Activated CD4-positive, alpha-beta memory T cell treated with anti-CD3 and anti-CD28 coated beads, Interleukin-2, amount 10 ng/mL, durations not matched to agents 7 days and 5 days (primary cell): ENCODE data around the gene TOR2A. TPM values are rescaled to one million over a fixed set of nuclear protein-coding genes. Genes with fewer than 3 reads are reported as not detected.

Source experiments
- CTCF ChIA-PET: fragments of 350-600 bp; sonication (Branson Sonifier 250); formaldehyde crosslinking; loops from one replicate; lab custom pipeline; 2021; ENCODE audit warnings: antibody characterized with exemption, inconsistent platforms; lab: Charles Lee
- POLR2A ChIA-PET: fragments of 350-600 bp; sonication (Branson Sonifier 250); formaldehyde crosslinking; loops from one replicate; lab custom pipeline; 2021; ENCODE audit warnings: antibody characterized with exemption; lab: Charles Lee
- DNase-seq: peaks from one replicate; pipeline ENCODE4 v3.0.0-alpha.2; 2020
- H3K27ac Mint-ChIP-seq: one replicate; pipeline ENCODE4 v1.8.0; 2021; ENCODE audit warnings: mild to moderate bottlenecking, mixed read lengths
- H3K27me3 Mint-ChIP-seq: one replicate; pipeline ENCODE4 v1.8.0; 2021; ENCODE audit warnings: mixed read lengths
- H3K36me3 Mint-ChIP-seq: one replicate; pipeline ENCODE4 v1.8.0; 2021; ENCODE audit warnings: low read depth, mixed read lengths
- H3K4me1 Mint-ChIP-seq: one replicate; pipeline ENCODE4 v1.8.0; 2021; ENCODE audit warnings: mixed read lengths
- H3K4me3 Mint-ChIP-seq: one replicate; pipeline ENCODE4 v1.8.0; 2021; ENCODE audit warnings: mild to moderate bottlenecking, mixed read lengths
- H3K9me3 Mint-ChIP-seq: one replicate; pipeline ENCODE4 v1.8.0; 2021; ENCODE audit warnings: mixed read lengths
- total RNA-seq, 2 experiments: library from RNA; stranded (reverse); gene quantifications; one replicate each; pipeline ENCODE4 v1.2.3, GENCODE V29; 2021

The TOR2A gene
- total RNA-seq, 2 experiments from 2014 or later, result 20.6 to 23.3 TPM

GRCh38 chr9:127776195-127776923 lies 41.3 kb upstream of the TOR2A start:
- POLR2A ChIA-PET, result interaction anchor here (0.9 to 1.5 kb wide), 9 partner anchors 9 to 140 kb away, joined by 3 to 19 read pairs (median 3); partner anchors contain the start of genes CDK9, FPGS, PTRH1 and TOR2A
- CTCF ChIA-PET, result interaction anchor here (0.9 to 2.5 kb wide), 5 partner anchors 9 to 42 kb away, joined by 3 to 15 read pairs (median 7); partner anchors contain the start of genes CDK9 and TOR2A
- H3K4me1 Mint-ChIP-seq, result peaks cover 63% of the 10 kb centered on the region

GRCh38 chr9:127773981-127774380 lies 38.9 kb upstream of the TOR2A start:
- Mint-ChIP-seq H3K36me3 (peaks cover 70% of the 10 kb centered on the region), H3K4me1 (peaks cover 63% of the 10 kb centered on the region), H3K27ac (no peak overlapping the region), H3K27me3 (no peaks in the 10 kb centered on the region), H3K4me3 (no peak overlapping the region), H3K9me3 (no peaks in the 10 kb centered on the region)
- ChIA-PET CTCF (interaction anchor here (1.2 kb wide), 1 partner anchor 11 kb away, joined by 3 read pairs; no protein-coding TSS in a partner anchor), POLR2A (interaction anchor here (1.2 kb wide), 1 partner anchor 11 kb away, joined by 4 read pairs; no protein-coding TSS in a partner anchor)
- DNase-seq, result no peak

More at GRCh38 chr9:127776195-127776923, 41.3 kb upstream of the TOR2A start:
- Mint-ChIP-seq H3K4me3 (peak overlapping the region; percentile 100), H3K27me3 (no peaks in the 10 kb centered on the region), H3K27ac (peak overlapping the region; percentile 99), H3K9me3 (no peaks in the 10 kb centered on the region), H3K36me3 (peaks cover 50% of the 10 kb centered on the region)
- peak; percentile 85 for DNase-seq

DNA sequence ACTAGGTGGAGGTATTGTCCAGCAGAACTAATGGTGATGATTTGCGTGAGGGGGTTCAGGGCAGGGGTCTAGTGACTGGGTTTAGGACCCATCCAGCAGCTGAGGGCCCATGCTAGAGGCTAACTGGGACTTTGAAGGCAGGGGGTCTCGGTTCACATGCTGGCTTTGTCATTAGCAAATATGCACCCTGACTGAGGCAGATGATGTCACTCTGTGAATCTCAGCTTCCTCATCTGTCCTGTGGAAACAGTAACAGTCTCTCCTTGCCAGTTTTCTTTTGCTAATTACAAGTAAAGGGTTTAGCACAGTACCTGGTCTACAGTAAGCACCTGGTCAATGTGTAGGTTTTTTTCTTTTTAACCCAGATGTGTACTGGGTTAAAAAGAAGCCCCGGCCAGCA lies 38.2 kb upstream of the TOR2A start:
- DNase-seq, result no peak
- POLR2A ChIA-PET, result interaction anchor here (1.2 kb wide), 1 partner anchor 11 kb away, joined by 4 read pairs; no protein-coding TSS in a partner anchor
- Mint-ChIP-seq H3K4me3 (no peak overlapping the region), H3K4me1 (peaks cover 68% of the 10 kb centered on the region), H3K27ac (no peak overlapping the region), H3K36me3 (peaks cover 74% of the 10 kb centered on the region), H3K27me3 (no peaks in the 10 kb centered on the region), H3K9me3 (no peaks in the 10 kb centered on the region)
- CTCF ChIA-PET, result interaction anchor here (1.2 to 3.4 kb wide), 3 partner anchors 11 to 96 kb away, joined by 3 to 25 read pairs (median 7); partner anchors contain the start of gene TOR2A

DNA sequence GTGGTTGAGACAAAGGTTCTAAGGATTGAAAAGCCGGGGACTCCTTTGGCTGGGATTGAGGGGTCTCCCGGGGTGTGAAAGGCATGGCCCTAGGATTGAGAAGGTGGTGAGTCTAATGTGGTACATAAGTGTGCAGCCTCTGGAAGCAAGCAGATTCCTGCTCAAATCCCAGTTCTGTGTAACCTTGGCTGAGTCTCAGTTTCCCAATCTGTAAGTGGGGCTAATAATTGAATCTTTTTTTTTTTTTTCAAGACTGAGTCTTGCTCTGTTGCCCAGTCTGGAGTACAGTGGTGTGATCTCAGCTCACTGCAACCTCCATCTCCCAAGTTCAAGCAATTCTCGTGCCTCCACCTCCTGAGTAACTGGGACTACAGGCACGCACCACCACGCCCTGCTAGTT lies 37.5 kb upstream of the TOR2A start:
- POLR2A ChIA-PET, result interaction anchor here (4.6 kb wide), 1 partner anchor 13 kb away, joined by 77 read pairs; the partner anchor contains the start of gene CDK9
- H3K9me3 Mint-ChIP-seq, result no peaks in the 10 kb centered on the region
- H3K4me3 Mint-ChIP-seq, result no peak overlapping the region
- H3K4me1 Mint-ChIP-seq, result peaks cover 73% of the 10 kb centered on the region
- H3K27me3 Mint-ChIP-seq, result no peaks in the 10 kb centered on the region
- CTCF ChIA-PET, result interaction anchor here (1.2 to 7.8 kb wide), 5 partner anchors 10 to 149 kb away, joined by 3 to 90 read pairs (median 11); partner anchors contain the start of genes CDK9 and TOR2A
- DNase-seq, result no peak
- H3K36me3 Mint-ChIP-seq, result peaks cover 75% of the 10 kb centered on the region
- H3K27ac Mint-ChIP-seq, result peak overlapping the region; percentile 35

GRCh38 chr9:127771570-127772189 lies 36.6 kb upstream of the TOR2A start:
- Mint-ChIP-seq H3K27ac (peak overlapping the region; percentile 89), H3K9me3 (no peaks in the 10 kb centered on the region), H3K4me3 (peak overlapping the region; percentile 86), H3K4me1 (peaks cover 81% of the 10 kb centered on the region), H3K36me3 (peaks cover 75% of the 10 kb centered on the region), H3K27me3 (no peaks in the 10 kb centered on the region)
- DNase-seq, result no peak
- POLR2A ChIA-PET, result interaction anchor here (0.9 to 4.6 kb wide), 11 partner anchors 8 to 134 kb away, joined by 3 to 77 read pairs (median 5); partner anchors contain the start of genes CDK9 and TOR2A
- CTCF ChIA-PET, result interaction anchor here (0.8 to 7.8 kb wide), 9 partner anchors 11 to 171 kb away, joined by 3 to 90 read pairs (median 6); partner anchors contain the start of genes CDK9, PTRH1, TOR2A and TTC16

GRCh38 chr9:127770905-127771569 lies 35.9 kb upstream of the TOR2A start:
- peak; percentile 98 for DNase-seq
- Mint-ChIP-seq H3K27me3 (no peaks in the 10 kb centered on the region), H3K27ac (peak overlapping the region; percentile 89), H3K36me3 (peaks cover 74% of the 10 kb centered on the region), H3K9me3 (no peaks in the 10 kb centered on the region), H3K4me3 (peak overlapping the region; percentile 86), H3K4me1 (peaks cover 81% of the 10 kb centered on the region)
- ChIA-PET CTCF (interaction anchor here (0.8 to 7.8 kb wide), 9 partner anchors 10 to 172 kb away, joined by 3 to 90 read pairs (median 6); partner anchors contain the start of genes CDK9, PTRH1, TOR2A and TTC16), POLR2A (interaction anchor here (0.6 to 4.6 kb wide), 13 partner anchors 9 to 141 kb away, joined by 3 to 77 read pairs (median 5); partner anchors contain the start of genes CDK9 and TOR2A)

DNA sequence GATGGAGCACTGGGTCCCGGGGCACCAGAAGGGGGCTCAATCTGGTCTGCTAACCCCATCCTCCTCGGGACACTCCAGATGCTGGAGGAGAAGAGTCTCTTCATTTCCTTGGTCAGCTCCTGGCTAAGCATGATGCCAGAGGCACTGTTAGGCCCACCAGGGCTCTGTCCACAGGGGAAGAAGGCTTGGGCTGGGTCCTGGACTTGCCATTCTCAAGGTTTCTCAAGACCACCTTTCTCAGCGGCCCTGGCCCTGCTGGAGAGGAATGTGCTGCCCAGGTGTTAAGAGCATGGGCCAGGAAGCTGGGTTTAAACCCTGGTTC lies 35.5 kb upstream of the TOR2A start:
- H3K27me3 Mint-ChIP-seq, result no peaks in the 10 kb centered on the region

DNA sequence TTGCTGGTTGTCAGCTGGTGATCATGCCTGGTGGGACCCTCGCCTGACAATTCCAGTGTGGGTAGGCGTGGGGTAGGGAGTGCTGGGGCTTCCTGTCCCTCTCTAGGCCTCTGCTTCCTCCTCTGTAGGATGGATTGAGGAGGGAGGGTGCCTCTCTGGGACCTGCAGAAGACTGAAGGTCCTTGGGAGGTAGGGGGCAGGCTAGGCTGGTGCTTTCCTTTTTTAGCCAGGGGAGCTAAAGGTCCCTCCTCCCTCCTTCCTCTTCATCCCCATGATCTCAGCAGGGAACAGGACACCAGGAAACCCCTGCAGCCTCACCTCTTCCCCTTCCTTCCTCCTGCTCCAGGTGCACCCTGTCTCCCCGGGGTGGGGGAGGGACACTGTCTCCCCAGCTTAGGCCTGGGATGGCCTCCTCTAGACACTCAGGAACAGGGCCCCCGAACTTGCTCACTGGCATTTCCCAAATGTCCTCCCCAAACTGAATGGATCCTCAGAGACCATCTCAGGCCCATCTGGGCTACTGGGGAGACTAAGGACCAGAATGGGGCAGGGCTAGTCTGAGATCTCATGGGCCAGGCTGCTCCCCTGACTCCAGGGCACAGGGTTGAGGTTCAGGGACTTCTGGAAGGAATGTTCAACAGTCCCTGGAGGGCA lies 35.0 kb upstream of the TOR2A start:
- DNase-seq, result no peak
- peaks cover 88% of the 10 kb centered on the region for H3K4me1 Mint-ChIP-seq
- no peaks in the 10 kb centered on the region for H3K27me3 Mint-ChIP-seq
- POLR2A ChIA-PET, result interaction anchor here (0.9 to 4.6 kb wide), 9 partner anchors 8 to 142 kb away, joined by 3 to 77 read pairs (median 5); partner anchors contain the start of genes CDK9, FPGS, SH2D3C and TOR2A
- peak overlapping the region; percentile 86 for H3K4me3 Mint-ChIP-seq
- CTCF ChIA-PET, result interaction anchor here (1.4 to 7.8 kb wide), 4 partner anchors 13 to 151 kb away, joined by 6 to 90 read pairs (median 18); partner anchors contain the start of genes CDK9 and TOR2A
- peaks cover 84% of the 10 kb centered on the region for H3K36me3 Mint-ChIP-seq
- H3K9me3 Mint-ChIP-seq, result no peaks in the 10 kb centered on the region
- H3K27ac Mint-ChIP-seq, result peak overlapping the region; percentile 89

More for the DNA sequence above, 35.5 kb upstream of the TOR2A start:
- Mint-ChIP-seq H3K27ac (peak overlapping the region; percentile 89), H3K4me3 (peak overlapping the region; percentile 86), H3K4me1 (peaks cover 84% of the 10 kb centered on the region), H3K36me3 (peaks cover 79% of the 10 kb centered on the region), H3K9me3 (no peaks in the 10 kb centered on the region)
- POLR2A ChIA-PET, result interaction anchor here (0.6 to 4.6 kb wide), 13 partner anchors 9 to 142 kb away, joined by 3 to 77 read pairs (median 5); partner anchors contain the start of genes CDK9, FPGS and TOR2A
- CTCF ChIA-PET, result interaction anchor here (0.9 to 7.8 kb wide), 7 partner anchors 10 to 172 kb away, joined by 3 to 90 read pairs (median 6); partner anchors contain the start of genes CDK9, PTRH1, TOR2A and TTC16
- DNase-seq, result no peak

DNA sequence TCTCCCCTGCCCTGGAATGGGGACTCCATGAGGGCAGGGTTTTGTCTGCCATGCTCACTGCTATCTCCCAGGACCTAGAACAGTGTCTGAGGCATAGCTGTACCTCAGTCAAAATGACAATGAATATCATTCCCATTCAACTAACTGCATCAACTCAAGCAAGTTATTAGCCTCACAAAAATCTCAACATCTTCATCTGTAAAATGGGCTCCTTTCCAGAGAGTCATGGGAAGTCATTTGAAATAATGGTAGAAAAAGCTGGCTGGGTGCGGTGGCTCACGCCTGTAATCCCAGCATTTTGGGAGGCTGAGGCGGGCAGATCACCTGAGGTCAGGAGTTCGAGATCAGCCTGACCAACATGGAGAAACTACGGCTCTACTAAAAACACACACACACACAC lies 34.0 kb upstream of the TOR2A start:
- CTCF ChIA-PET, result interaction anchor here (7.8 kb wide), 1 partner anchor 13 kb away, joined by 90 read pairs; the partner anchor contains the start of gene CDK9
- peak overlapping the region; percentile 78 for H3K27ac Mint-ChIP-seq
- no peaks in the 10 kb centered on the region for H3K9me3 Mint-ChIP-seq
- no peak for DNase-seq
- H3K36me3 Mint-ChIP-seq, result peaks cover 89% of the 10 kb centered on the region
- peak overlapping the region; percentile 12 for H3K4me3 Mint-ChIP-seq
- no peaks in the 10 kb centered on the region for H3K27me3 Mint-ChIP-seq
- H3K4me1 Mint-ChIP-seq, result peaks cover 85% of the 10 kb centered on the region
- POLR2A ChIA-PET, result interaction anchor here (1.0 to 4.6 kb wide), 5 partner anchors 9 to 135 kb away, joined by 3 to 77 read pairs (median 6); partner anchors contain the start of genes CDK9, SH2D3C and TOR2A

DNA sequence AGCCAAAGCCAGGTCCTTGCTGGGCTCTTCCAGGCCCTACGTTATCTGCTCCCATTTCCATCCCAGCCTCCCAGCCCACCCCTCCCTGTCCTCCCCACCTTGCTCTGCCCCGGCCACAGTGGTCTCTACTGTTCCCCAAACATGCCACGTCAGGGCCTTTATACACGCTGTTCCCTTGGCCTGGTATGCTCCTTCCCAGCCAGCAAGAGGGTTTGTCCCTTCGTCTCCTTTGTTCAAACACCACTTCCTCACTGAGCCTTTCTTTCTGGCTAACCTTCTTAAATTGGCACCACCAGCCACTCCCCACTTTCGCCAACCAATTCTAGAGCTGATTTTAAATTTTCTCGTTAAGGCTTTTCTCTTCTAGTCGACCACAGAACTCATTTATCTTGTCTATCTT lies 33.6 kb upstream of the TOR2A start:
- no peak for DNase-seq
- peak overlapping the region; percentile 78 for H3K27ac Mint-ChIP-seq
- peak overlapping the region; percentile 12 for H3K4me3 Mint-ChIP-seq
- H3K9me3 Mint-ChIP-seq, result no peaks in the 10 kb centered on the region
- H3K36me3 Mint-ChIP-seq, result peaks cover 89% of the 10 kb centered on the region
- peaks cover 84% of the 10 kb centered on the region for H3K4me1 Mint-ChIP-seq
- ChIA-PET POLR2A (interaction anchor here (1.7 to 4.6 kb wide), 2 partner anchors 16 to 33 kb away, joined by 6 to 77 read pairs; partner anchors contain the start of genes CDK9 and TOR2A), CTCF (interaction anchor here (1.7 to 7.8 kb wide), 2 partner anchors 14 to 101 kb away, joined by 5 to 90 read pairs; partner anchors contain the start of gene CDK9)
- no peaks in the 10 kb centered on the region for H3K27me3 Mint-ChIP-seq

DNA sequence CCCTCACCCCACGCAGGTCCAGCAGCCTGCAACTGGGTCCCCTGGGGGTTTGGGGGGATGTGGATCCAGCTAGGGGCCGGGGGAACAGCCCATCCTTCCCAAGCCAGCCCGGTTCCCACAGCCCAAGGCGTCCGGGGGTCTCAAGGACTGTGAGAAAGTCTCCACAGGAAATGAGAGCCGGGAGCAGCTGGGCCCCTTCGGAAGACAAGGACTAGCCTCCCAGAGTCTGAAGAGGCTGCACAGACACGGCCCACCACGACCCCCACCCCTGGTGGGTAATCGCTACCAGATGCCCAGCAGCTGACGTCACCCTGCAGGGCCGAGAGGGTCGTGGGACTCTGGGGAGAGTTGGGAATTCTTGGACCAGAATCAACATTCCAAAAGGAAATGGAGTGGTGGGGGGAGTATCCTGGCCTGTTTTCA lies 32.8 kb upstream of the TOR2A start:
- Mint-ChIP-seq H3K9me3 (no peaks in the 10 kb centered on the region), H3K27me3 (no peaks in the 10 kb centered on the region), H3K36me3 (peaks cover 93% of the 10 kb centered on the region), H3K27ac (peak overlapping the region; percentile 84), H3K4me3 (peak overlapping the region; percentile 64), H3K4me1 (peaks cover 86% of the 10 kb centered on the region)
- POLR2A ChIA-PET, result interaction anchor here (0.8 to 3.6 kb wide), 6 partner anchors 8 to 136 kb away, joined by 3 to 38 read pairs (median 6); partner anchors contain the start of genes CDK9, SH2D3C and TOR2A
- CTCF ChIA-PET, result interaction anchor here (1.0 to 7.8 kb wide), 6 partner anchors 8 to 103 kb away, joined by 3 to 90 read pairs (median 4); partner anchors contain the start of genes CDK9, SH2D3C and TOR2A
- DNase-seq, result no peak
